ENCODE results near the gene MARK3.
"Not testable (repeated sequence)": the region's sequence is repeated elsewhere in the genome, so short reads cannot be mapped to it uniquely, and the experiment has no call there.

The MARK3 gene

DNA sequence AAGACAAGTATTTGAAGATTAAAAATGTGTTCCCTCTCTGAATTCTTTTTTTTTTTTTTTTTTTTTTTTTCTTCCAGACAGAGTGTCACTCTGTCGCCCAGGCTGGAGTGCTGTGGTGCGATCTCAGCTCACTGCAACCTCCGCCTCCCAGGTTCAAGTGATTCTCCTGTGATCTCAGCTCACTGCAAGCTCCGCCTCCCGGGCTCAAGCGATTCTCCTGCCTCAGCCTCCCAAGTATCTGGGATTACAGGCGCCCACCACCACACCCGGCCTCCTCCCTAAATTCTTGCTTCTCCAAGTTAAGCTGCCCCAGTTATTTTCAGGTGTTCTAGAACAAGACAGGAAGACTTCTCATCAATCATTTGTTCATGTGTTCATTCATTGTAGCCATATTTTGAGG, 127.0 kb downstream of the MARK3 start:
- not testable (repeated sequence) for DNase-seq (ENCODE audit: low spot score)

DNA sequence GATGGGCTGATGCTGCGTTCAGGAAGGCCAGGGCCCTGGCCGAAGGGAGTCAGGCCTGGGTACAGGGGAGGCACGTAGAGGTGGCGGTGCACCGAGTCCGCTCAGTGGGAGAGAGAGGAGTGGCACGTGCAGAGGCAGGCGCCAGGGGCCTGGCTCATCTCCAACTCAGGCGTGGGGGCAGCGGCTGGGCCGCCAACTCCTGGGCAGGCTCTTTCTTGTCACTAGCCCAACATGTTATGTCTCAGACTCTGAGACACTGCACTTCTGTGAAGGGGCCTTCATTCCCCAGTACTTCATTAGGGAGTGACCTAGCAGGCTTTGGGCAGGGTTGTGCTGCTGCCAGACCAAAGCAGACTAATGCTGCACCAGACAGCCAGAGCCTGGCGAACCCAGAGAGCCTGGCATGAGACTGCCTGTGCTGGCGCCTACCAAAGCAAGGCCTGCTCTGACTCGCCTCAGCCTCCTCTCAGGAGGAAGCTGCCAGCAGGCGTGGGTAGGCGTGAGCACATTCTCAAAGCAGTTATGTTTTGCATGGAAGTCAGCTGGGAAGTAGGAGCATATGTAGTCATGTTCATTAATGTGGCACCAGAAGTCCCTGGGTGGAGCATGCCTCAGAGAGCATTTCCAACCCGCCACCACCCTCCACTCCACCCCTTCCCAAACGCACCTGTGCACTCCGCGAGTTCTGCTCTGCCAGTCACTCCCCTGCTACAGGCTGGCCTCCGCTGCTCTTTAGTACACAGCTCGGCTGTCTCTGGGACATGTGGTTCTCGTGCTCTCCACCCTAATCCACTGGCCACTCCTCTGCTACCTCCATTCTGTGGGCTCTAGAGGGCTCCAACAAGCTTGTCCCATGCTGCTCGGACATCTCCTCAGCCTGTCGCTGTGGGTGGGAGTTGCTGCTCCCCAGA, 127.7 kb downstream of the MARK3 start:
- DNase-seq (ENCODE audit: low spot score): peak; percentile 54

DNA sequence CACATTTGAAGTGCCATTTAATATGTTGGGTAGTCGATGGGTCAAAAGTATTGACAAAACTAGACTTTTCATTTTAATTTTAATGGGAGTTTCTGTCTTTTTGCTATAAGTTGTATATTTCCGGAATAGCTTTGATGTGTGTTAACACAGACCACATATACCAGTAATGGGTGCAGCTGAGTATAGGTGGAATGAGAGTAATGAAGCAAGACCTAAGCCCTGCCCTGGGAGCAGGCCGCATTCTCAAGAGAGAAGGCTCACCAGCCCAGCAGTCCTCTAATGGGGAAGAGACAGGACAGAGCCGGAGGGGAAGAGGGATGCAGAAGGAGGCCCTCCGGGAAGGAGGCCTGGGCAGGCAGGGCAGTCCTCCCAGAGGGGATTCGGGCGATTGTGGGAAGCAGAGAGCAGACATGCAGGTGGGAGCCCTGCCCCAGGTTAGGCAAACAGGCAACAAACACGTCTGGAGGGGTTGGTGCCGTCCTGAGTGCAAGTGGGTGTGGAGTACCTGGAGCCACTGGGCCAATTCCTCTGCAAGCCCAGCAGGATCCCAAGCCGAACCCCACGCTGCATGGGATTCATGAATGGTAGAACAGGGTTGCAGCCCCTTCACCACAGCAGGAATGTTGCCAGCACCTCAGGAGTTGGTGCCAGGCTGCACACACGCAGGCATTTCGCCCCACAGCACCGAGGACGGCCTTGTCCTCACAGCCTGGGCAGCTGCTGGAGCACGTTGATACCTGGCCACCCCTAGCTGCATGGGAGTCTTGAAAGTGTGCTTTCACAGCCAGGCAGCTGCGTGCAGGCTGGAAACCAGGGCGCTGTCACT, 129.6 kb downstream of the MARK3 start:
- no peak for DNase-seq (ENCODE audit: low spot score)

DNA sequence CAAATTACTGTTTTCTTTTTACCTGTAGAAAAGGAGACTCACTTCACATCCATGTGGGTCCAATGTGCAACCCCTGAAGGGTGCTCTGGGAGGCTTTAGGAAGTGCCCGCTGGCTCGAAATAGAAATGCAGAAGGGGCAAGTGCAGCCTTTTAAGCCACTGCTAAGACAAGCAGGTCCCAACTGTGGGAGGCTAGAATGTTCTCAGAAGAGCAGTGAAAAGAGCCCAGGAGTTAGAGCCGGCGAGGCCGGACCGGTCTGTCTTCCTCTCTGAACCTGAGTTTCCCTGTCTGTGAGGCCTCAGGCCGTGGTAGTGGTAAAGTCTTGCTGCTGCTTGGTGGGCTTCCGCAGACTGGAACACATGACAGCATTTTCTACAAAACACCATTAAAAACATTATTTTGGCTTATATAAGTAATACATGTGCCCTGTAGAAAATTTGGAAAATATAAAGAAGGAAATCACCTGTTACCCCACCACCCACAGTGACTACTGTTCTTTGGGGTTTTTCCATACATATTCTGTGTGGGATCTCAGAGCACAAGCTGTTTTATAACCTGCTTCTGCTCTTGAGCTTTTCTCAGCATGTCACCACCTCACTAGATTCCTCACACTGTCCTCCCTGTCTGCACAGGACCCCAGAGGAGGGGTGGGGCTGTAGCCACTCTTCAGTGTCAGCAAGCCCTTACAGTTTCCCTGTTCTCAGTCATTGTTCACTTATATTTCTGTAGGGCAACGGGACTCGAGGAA, 131.4 kb downstream of the MARK3 start:
- no peak for DNase-seq (ENCODE audit: low spot score)

DNA sequence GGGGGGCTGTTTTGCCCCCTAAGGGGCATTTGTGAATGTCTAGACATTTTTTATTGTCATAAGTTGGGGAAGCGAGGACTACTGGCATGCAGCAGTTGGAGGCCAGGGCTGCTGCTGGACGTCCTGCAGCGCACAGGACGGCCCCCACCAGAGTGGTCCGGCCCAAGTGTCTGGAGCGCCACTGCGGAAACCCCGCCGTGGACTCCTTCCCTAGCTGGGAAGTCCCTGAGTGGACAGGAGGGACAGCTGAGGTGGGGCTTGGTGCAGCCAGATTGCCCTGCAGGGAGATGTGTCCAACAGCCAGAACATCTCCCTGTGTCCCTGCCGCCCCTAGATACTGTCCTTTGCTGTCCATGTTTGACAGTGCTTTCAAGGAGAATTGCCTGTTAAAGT, 132.0 kb downstream of the MARK3 start:
- DNase-seq (ENCODE audit: low spot score): no peak

DNA sequence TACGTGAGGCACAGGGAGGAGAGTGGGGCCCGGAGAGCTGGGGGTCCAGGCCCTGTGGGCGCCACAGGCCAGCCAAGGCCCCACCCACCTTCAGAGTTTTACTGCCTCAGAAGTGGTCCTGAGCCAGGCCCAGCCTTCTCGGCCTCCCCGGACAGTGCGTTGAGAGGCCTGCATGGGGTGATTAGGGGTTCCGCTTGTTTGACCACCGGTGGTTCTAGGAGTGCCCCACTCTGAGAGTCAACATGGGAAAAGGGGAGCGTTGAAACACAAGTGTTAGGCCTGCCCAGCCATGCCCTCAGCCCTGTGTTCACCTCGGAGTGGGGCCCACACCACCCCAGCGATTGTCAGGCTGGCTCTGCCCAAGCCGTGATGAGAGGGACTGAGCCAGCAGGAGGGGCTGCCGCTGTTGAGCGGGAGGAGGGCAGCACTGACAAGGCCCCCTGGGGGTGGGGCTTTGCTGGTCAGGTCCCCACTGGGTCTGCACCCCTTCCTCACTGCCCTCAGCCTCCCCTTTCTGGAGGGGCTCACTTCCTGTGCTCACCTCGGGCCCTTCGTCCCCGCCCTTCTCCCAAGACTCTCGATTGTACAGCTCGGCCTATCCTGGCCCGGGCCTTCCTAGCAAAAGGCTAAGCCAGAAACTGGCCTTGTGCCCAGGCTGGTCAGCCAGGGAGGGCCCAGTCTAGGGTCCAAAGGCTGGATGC, 132.7 kb downstream of the MARK3 start:
- no peak for DNase-seq (ENCODE audit: low spot score)

DNA sequence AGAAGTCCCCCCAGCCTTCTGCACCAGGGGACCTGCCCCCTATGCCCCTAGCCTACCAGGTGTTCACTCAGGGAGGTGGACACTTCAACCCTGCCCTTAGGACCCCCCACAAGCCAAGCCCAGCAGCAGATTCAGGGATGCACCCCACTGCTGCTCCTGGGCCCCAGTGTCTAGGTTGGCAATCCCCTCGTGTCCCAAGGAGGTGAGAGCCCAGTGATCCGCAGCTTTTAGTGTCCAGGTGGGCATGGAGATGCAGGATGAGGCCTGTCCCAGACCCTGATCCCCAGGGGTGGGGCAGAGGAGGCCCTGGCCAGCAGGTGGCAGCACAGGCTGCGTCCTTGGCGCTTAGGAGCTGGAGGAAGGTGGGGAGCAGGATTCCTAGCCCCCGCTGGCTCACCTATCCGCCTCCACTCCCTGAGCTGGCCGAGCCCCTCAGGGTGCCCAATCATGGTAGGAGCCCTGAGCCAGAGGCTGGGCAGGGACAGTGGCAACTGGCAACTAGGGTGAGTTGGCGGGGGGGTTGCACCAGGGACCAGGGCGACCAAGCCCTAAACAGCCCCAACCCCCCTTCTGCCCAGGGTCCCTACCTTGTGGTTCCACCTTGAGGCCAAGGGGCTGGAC, 133.3 kb downstream of the MARK3 start:
- peak; percentile 70 for DNase-seq (ENCODE audit: low spot score)

DNA sequence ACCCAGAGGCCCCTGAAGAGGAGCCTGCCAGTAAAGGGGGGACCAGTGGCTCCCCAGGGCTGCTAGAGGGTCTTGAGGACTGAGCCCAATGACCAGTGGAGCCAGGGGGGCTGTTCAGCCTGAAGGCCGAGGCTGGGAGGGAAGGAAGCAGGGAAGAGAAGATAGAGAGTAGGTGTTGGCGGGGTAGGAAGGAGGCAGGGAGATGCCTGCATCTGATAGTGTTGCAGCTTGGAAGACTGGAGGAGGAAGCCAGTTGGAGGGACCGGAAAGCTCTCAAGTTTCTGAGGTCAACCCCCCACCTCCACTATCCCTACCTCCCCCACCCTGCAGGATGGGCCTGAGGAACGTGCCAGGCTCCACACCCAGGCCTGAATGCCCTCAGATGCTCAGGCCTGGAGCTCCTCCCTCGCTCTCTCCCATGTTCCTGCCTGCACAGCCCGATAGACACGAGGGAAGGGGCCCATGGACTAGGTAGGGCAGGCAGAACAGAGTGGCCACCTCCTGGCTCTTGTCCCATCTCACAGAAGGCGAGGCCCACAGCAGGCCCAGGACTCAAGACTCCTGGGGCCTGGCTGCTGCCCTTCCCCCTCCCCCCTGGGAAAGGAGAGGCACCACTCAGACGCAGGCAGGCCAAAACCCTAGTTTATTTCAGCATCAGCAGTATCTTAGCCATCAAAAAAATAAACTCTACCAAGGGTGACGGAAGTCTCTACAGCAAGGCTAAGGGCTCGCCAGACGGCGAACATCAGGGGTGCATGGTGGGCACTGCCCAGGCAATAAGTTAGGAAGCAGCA, 134.0 kb downstream of the MARK3 start:
- DNase-seq (ENCODE audit: low spot score): no peak

DNA sequence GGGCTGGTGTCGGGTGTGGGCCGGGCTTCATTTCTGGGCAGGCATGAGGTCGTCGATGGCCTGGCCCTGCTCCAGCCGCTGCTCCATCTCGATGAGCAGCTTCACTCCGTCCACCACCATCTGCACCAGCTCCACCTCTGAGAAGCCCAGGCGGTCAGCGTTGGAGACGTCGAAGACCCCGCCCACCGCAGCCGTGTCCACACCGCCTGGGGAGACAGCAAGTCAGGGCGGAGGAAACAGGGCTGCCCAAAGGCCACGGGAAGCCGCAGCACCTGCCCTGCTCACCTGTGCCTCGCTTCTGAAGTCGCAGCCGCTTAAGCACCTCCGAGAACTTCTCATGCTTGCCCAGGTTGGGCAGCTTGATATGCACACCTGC, 134.6 kb downstream of the MARK3 start:
- no peak for DNase-seq (ENCODE audit: low spot score)

DNA sequence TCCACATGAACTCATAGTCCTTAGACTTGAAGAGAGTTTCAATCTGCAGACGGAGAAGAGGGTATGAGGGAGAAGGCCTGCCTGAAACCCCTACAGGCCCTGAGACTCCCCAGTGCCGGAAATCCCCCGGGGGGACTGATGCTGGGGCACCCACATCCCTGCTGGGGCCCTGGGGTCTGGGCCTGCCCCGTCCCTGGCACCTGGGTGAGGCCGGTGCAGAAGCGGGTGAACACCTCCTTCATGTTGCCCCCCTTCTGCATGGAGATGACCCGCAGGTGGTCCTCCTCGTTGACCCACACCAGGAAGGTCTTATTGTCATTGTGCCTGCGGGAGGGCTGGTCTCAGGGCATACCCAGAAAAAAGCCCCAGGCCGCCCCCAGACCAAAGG, 135.0 kb downstream of the MARK3 start:
- no peak for DNase-seq (ENCODE audit: low spot score)

DNA sequence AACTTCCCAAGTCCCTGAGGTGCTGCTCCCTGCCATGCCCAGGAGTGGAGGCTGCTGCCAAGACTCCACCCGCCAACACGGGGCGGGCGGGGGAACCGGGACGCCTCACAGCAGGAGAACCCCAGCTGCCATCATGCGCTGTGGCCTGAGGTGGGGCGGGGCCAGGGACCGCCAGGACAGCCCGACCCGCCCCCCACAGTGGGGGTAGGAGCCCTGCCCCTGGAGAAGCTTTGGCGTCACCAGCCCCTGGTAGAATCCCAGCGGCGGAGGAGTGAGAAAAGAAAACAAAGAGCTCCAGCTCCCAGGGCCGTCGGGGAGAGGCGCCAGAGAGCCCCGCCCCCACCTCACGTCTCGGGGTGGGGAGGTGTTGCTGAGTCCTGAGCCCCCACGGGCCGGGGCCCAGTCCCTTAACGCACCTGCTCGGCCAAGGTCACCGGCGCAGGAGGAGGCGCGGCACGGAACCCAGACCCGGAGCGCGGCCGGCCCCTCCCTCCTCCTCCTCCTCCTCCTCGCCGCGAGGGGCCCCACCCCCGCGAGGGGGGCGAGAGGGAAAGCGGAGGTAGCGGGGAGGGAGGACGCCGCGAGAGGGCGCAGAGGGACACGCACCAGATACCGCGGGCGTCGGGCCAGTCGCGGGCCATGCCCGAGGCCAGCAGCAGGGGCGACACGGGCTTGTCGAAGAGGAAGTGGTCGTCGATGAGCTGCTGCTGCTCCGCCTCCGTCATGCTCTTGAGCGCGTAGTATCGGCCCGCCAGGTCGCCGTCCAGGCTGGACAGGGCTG, 135.6 kb downstream of the MARK3 start:
- peak; percentile 84 for DNase-seq (ENCODE audit: low spot score)

DNA sequence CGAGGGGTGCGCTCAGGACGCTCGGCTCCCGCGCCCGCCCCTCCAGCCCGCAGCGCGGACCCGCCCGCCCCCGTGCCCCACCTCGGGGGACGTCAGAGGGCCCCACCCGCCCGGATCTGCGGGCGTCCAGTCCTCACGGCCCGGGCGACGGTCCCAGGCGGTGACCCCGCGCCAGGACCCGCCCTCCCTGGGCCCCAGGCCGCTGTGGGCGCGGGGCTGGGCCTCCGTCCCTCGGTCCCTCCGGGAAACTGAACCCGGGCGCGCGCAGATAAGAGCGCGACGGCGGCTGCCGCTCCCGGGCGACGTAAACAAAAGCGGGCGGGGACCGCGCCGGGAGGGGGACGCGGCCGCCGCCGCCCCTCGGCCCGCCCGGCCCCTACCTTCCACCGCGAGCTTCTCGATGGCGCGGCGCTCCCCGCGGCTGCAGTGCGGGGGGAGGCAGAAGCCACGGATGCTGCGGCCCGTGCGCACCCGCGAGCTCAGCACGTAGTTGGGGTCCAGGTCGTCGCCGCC, 136.3 kb downstream of the MARK3 start:
- peak; percentile 55 for DNase-seq (ENCODE audit: low spot score)

DNA sequence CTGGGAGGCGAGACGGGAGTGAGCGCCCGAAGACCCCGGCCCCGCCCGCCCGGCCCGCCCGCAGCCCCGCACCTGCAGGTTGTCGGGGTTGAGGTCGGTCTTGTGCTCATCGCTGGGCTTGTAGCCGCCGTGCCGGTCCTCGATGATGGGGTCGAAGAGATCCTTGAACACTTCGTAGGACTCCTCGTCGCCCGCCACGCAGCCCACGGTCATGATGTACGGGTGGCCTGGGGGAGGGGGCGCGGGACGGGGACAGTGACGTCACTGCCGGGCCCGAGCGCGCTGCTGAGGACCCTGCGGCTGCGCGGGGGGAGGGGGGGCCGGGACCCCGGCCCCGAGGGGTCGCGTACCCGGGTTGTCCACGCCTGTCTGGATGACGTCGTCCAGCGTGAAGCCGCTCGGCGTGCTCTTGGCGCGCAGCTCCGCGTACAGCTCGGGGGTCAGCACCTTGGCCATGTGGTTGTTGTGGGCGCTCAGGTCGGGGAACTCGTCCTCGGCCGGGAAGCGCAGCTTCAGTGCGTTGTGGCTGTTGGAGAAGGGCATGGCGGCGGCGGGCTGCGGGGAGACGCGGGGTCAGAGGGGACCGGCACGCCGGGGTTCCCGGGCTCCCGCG, 136.8 kb downstream of the MARK3 start:
- DNase-seq (ENCODE audit: low spot score): no peak

DNA sequence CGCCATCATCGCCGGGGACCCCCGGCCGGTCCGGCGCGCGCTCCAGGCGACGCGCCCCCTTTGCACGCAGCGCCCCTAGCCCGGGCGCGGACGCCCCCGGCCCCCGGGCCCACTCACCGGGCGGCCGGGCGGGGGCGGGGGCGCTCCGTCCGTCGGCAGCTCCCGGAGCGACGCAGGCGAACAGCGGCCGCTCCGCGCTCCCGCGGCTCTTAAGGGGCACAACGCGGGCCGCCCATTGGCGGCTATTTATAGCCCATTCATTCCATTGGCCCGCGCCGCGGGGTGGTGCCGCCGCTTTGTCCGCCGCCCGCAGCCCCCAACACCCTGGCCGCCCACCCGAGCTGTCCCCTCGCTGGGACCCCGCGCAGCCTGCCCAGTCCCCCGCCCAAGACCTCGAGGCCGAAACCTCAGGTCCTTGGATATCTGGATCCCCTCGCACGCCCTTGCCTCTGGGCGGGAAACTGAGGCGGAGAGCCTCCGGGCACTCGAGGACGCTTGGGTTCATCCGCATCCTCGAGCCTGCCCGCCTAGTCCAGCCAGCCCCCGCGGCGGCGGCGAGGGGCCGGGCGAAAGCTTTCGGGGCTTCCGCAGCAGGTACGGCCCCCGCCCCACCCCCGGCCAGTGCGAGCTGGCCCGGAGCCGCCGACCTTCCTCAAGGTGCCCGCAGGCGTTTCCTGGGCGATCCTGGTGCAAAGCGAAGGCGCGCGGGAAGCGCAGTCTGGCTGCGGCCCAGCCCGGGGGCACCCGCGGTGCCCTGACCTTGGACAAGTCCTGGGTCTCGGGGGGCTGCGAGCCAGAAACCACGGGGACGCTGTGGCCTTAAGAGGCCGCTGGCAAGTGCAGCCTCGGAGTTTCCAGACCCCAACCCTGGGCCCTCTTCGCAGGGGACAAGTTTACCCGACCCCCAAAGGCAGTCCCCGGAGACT, 137.7 kb downstream of the MARK3 start, which contains the start of gene CKB:
Gene CKB (minus strand): TSS at position 182 of the 926 bp plus-strand sequence. CDS start 337 bp downstream, outside the sequence.
- no peak for DNase-seq (ENCODE audit: low spot score)

DNA sequence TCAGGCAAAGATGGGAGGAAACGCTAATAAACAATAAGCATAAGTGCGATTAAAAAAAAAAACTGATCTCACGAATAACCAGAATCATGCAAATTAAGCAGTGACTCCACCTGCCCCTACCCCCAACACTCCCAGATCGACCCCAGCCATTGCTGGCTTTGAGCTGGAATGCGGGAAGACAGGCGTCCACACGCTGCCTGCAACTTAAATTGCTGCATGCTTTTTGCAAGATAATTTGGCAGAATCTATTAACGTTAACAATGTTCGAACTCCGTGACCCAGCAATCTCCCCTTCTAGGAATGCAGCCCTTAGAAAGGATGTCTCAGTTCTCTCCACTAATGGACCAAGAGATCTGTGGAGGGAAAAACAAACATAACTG, 138.3 kb downstream of the MARK3 start:
- DNase-seq (ENCODE audit: low spot score): no peak

DNA sequence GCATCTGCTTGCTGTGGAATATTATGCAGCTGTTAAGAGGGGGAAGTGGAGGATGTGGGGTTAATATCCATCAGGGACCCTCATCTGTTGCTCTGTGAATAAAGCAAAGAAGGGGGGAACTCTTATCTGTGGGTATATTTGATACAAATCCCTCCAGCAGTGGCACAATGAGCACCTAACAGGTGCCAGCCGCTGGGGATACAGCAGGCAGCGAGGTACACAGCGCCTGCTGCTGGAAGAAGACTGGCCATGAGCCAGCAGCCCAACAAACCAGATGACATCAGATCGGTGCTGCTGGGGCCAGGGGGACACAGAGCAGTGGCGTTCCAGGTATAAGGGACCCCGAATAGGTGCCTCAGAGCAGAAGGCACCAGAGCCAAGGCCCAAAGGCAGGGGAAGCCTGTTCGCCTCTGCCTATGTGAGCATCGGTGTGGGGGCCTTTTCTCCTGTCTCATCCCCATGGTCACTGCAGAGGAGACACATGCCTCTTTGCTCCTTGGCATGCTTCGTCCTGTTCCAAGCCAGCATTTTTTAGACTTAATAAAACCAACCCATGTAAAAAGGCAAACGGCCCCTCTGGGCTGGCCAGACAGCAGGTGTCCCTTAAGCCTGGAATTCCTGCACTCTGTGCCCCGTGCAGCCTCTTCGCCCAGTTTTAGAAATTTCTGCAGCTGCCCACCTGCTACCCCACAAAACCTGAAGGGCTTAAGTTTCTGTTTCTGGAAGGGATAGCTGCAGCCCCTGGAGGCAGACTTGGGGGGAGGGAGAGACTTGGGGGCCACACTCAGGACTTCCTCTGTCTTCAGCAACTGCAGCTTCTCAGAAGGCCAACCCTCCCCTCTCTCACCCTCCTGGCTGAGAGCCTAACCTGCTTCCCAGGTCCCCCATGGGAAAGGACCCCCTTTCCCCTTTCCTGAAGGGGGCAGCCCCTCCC, 139.1 kb downstream of the MARK3 start:
- no peak for DNase-seq (ENCODE audit: low spot score)

Measured in hematopoietic multipotent progenitor cell treated with erythropoietin and hydrocortisone succinate and interleukin-3 and kit ligand, for 17 days (in vitro differentiated cells).